ENCODE results near the gene FNDC10.
A peak's percentile ranks its signal among the peaks of the same experiment; 100 is the strongest.
"Not testable (repeated sequence)": the region's sequence is repeated elsewhere in the genome, so short reads cannot be mapped to it uniquely, and the experiment has no call there.

Gene FNDC10

GRCh38 chr1:1595341-1595740 lies 4.6 kb downstream of the FNDC10 start:
- H3K4me1 ChIP-seq; H3K27me3 ChIP-seq (ENCODE audit: low read depth); H3K4me3 ChIP-seq; DNase-seq (ENCODE audit: low spot score in 2 of 2); H3K36me3 ChIP-seq (replicated peaks); H3K9me3 ChIP-seq; in situ Hi-C loops (cut with MboI; ENCODE audit: low sequenced_read_pairs): not testable (repeated sequence)

- DNase-seq (ENCODE audit: low spot score in 2 of 2), result no peak
- H3K4me1 ChIP-seq, result no peaks in the 10 kb centered on the region
- H3K27me3 ChIP-seq (ENCODE audit: low read depth), result peaks cover 4% of the 10 kb centered on the region; the same call in 1 of the 2 replicates
- no peaks in the 10 kb centered on the region for H3K9me3 ChIP-seq
- H3K36me3 ChIP-seq (replicated peaks), result no peaks in the 10 kb centered on the region
- H3K4me3 ChIP-seq, result no peak overlapping the region
- in situ Hi-C loops (cut with MboI; ENCODE audit: low sequenced_read_pairs), result no loop called here
Observed at GRCh38 chr1:1594602-1595260, 5.2 kb downstream of the FNDC10 start.

GRCh38 chr1:1593834-1594601 lies 5.9 kb downstream of the FNDC10 start:
- in situ Hi-C loops (cut with MboI; ENCODE audit: low sequenced_read_pairs), result no loop called here
- Histone ChIP-seq H3K4me1 (no peaks in the 10 kb centered on the region), H3K27me3 (ENCODE audit: low read depth) (peaks cover 4% of the 10 kb centered on the region; the same call in 1 of the 2 replicates), H3K9me3 (no peaks in the 10 kb centered on the region), H3K4me3 (no peak overlapping the region), H3K36me3 (replicated peaks) (no peaks in the 10 kb centered on the region)
- no peak for DNase-seq (ENCODE audit: low spot score in 2 of 2)

- H3K4me1 ChIP-seq, result no peaks in the 10 kb centered on the region
- no peaks in the 10 kb centered on the region for H3K36me3 ChIP-seq (replicated peaks)
- no peak for DNase-seq (ENCODE audit: low spot score in 2 of 2)
- in situ Hi-C loops (cut with MboI; ENCODE audit: low sequenced_read_pairs), result no loop called here
- H3K9me3 ChIP-seq, result no peaks in the 10 kb centered on the region
- H3K27me3 ChIP-seq (ENCODE audit: low read depth), result peaks cover 2% of the 10 kb centered on the region; the same call in 1 of the 2 replicates
- no peak overlapping the region for H3K4me3 ChIP-seq
Observed at GRCh38 chr1:1591452-1591851, 8.5 kb downstream of the FNDC10 start.

- Histone ChIP-seq H3K27me3 (ENCODE audit: low read depth) (no peaks in the 10 kb centered on the region), H3K9me3 (no peaks in the 10 kb centered on the region), H3K4me1 (peaks cover 14% of the 10 kb centered on the region), H3K36me3 (replicated peaks) (no peaks in the 10 kb centered on the region), H3K4me3 (no peak overlapping the region)
- in situ Hi-C loops (cut with MboI; ENCODE audit: low sequenced_read_pairs), result no loop called here
- DNase-seq (ENCODE audit: low spot score in 2 of 2), result no peak
Observed at GRCh38 chr1:1583347-1584010, 16.5 kb downstream of the FNDC10 start.

GRCh38 chr1:1582585-1583346 lies 17.2 kb downstream of the FNDC10 start:
- Histone ChIP-seq H3K36me3 (replicated peaks) (no peaks in the 10 kb centered on the region), H3K4me3 (no peak overlapping the region), H3K27me3 (ENCODE audit: low read depth) (no peaks in the 10 kb centered on the region), H3K9me3 (no peaks in the 10 kb centered on the region), H3K4me1 (peaks cover 14% of the 10 kb centered on the region)
- in situ Hi-C loops (cut with MboI; ENCODE audit: low sequenced_read_pairs), result no loop called here
- DNase-seq (ENCODE audit: low spot score in 2 of 2), result no peak

GRCh38 chr1:1578371-1578940 lies 21.5 kb downstream of the FNDC10 start:
- Histone ChIP-seq H3K27me3 (ENCODE audit: low read depth) (no peaks in the 10 kb centered on the region), H3K9me3 (no peaks in the 10 kb centered on the region)
- in situ Hi-C loops (cut with MboI; ENCODE audit: low sequenced_read_pairs), result loop anchor here (5.0 kb wide), 1 partner anchor 34 kb away; no protein-coding TSS in a partner anchor

GRCh38 chr1:1577367-1578011 lies 22.4 kb downstream of the FNDC10 start:
- peaks cover 19% of the 10 kb centered on the region for H3K4me1 ChIP-seq
- no peaks in the 10 kb centered on the region for H3K9me3 ChIP-seq
- peaks cover 13% of the 10 kb centered on the region for H3K36me3 ChIP-seq (replicated peaks)
- in situ Hi-C loops (cut with MboI; ENCODE audit: low sequenced_read_pairs), result loop anchor here (5.0 kb wide), 1 partner anchor 35 kb away; no protein-coding TSS in a partner anchor
- H3K27me3 ChIP-seq (ENCODE audit: low read depth), result no peaks in the 10 kb centered on the region
- H3K4me3 ChIP-seq, result no peak overlapping the region
- DNase-seq (ENCODE audit: low spot score in 2 of 2), result no peak

More at GRCh38 chr1:1578371-1578940, 21.5 kb downstream of the FNDC10 start:
- H3K4me3 ChIP-seq, result no peak overlapping the region
- H3K4me1 ChIP-seq, result peaks cover 19% of the 10 kb centered on the region
- DNase-seq (ENCODE audit: low spot score in 2 of 2), result no peak
- H3K36me3 ChIP-seq (replicated peaks), result peaks cover 8% of the 10 kb centered on the region; the same call in 1 of the 2 replicates

GRCh38 chr1:1574721-1575537 lies 25.0 kb downstream of the FNDC10 start, which contains the start of gene SSU72:
Gene SSU72 (minus strand): TSS chr1:1574863. CDS start chr1:1574557, 306 bp downstream.
- H3K27me3 ChIP-seq (ENCODE audit: low read depth), result no peaks in the 10 kb centered on the region
- H3K4me1 ChIP-seq, result peaks cover 6% of the 10 kb centered on the region
- H3K4me3 ChIP-seq, result peak within 1 kb of the TSS; percentile 100
- H3K9me3 ChIP-seq, result no peaks in the 10 kb centered on the region
- DNase-seq (ENCODE audit: low spot score in 2 of 2), result peak; percentile 81 to 94
- in situ Hi-C loops (cut with MboI; ENCODE audit: low sequenced_read_pairs), result loop anchor here (5.0 kb wide), 1 partner anchor 37 kb away; no protein-coding TSS in a partner anchor
- peaks cover 30% of the 10 kb centered on the region for H3K36me3 ChIP-seq (replicated peaks)

- Histone ChIP-seq H3K4me1 (peaks cover 4% of the 10 kb centered on the region), H3K4me3 (peak overlapping the region; percentile 100), H3K36me3 (replicated peaks) (peaks cover 38% of the 10 kb centered on the region), H3K27me3 (ENCODE audit: low read depth) (no peaks in the 10 kb centered on the region), H3K9me3 (no peaks in the 10 kb centered on the region)
- peak; percentile 60 to 75 for DNase-seq (ENCODE audit: low spot score in 2 of 2)
- in situ Hi-C loops (cut with MboI; ENCODE audit: low sequenced_read_pairs), result no loop called here
Observed at GRCh38 chr1:1573843-1574720, 25.9 kb downstream of the FNDC10 start.

- Histone ChIP-seq H3K9me3 (no peaks in the 10 kb centered on the region), H3K36me3 (replicated peaks) (peaks cover 60% of the 10 kb centered on the region), H3K4me3 (no peak overlapping the region), H3K4me1 (no peaks in the 10 kb centered on the region; the same call in 1 of the 2 replicates), H3K27me3 (ENCODE audit: low read depth) (no peaks in the 10 kb centered on the region)
- no peak for DNase-seq (ENCODE audit: low spot score in 2 of 2)
- in situ Hi-C loops (cut with MboI; ENCODE audit: low sequenced_read_pairs), result no loop called here
Observed at GRCh38 chr1:1569341-1569740, 30.6 kb downstream of the FNDC10 start.

Measured in HAP-1 (cell line).